ENCODE results near the gene MBLAC2. TPM values are rescaled to one million over a fixed set of nuclear protein-coding genes. Genes with fewer than 3 reads are reported as not detected.

The MBLAC2 gene
- total and polyA plus RNA-seq, 2 donors (not counting 1 experiment from before 2014, with no cell fraction given): 3.0 to 4.0 TPM

GRCh38 chr5:90424245-90424644 is 50.3 kb downstream of the MBLAC2 start:
- Histone ChIP-seq H3K9ac (ENCODE audit: insufficient read depth, low read length) (no peak overlapping the region), H3K79me2 (ENCODE audit: control insufficient read depth, insufficient read depth, low read length) (no peaks in the 10 kb centered on the region), H3K4me2 (ENCODE audit: extremely low read depth, insufficient read depth, low read length) (no peak overlapping the region), H2AFZ (ENCODE audit: low read length) (no peak overlapping the region), H3K9me3 (ENCODE audit: control insufficient read depth, insufficient read depth, low read depth, low read length) (no peaks in the 10 kb centered on the region), H3K27ac (ENCODE audit: insufficient read depth, low read length) (no peak overlapping the region), H3K4me1 (ENCODE audit: control insufficient read depth, extremely low read depth, insufficient read depth, low read length) (no peaks in the 10 kb centered on the region), H3K36me3 (ENCODE audit: control insufficient read depth, insufficient read depth, low read length) (no peaks in the 10 kb centered on the region), H4K20me1 (ENCODE audit: control insufficient read depth, extremely low read depth, insufficient read depth, low read length) (no peaks in the 10 kb centered on the region), H3K27me3 (ENCODE audit: control insufficient read depth, insufficient read depth, low read length) (no peaks in the 10 kb centered on the region), H3K4me3 (replicated peaks in 1 of 4; ENCODE audit: control extremely low read depth in 1 of 4, insufficient read depth in 1 of 4, low read depth in 3 of 4, low read length in 4 of 4) (no peak overlapping the region)
- TF ChIP-seq EZH2 (IDR thresholded peaks at IDR 0.05; ENCODE audit: low read length, missing control alignments): no peak
- DNase-seq (ENCODE audit: low read depth in 2 of 2): no peak

- H3K4me3 ChIP-seq (replicated peaks in 1 of 4; ENCODE audit: control extremely low read depth in 1 of 4, insufficient read depth in 1 of 4, low read depth in 3 of 4, low read length in 4 of 4): no peak overlapping the region
- no peaks in the 10 kb centered on the region for H3K36me3 ChIP-seq (ENCODE audit: control insufficient read depth, insufficient read depth, low read length)
- no peak overlapping the region for H3K27ac ChIP-seq (ENCODE audit: insufficient read depth, low read length)
- TF ChIP-seq EZH2 (IDR thresholded peaks at IDR 0.05; ENCODE audit: low read length, missing control alignments): no peak
- TF ChIP-seq CTCF (conservative IDR thresholded peaks at IDR 0.05 in 1 of 2, IDR thresholded peaks at IDR 0.05 in 1 of 2; ENCODE audit: low read depth in 1 of 2, low read length in 2 of 2): no peak
- no peak overlapping the region for H3K4me2 ChIP-seq (ENCODE audit: extremely low read depth, insufficient read depth, low read length)
- no peaks in the 10 kb centered on the region for H3K27me3 ChIP-seq (ENCODE audit: control insufficient read depth, insufficient read depth, low read length)
- H3K79me2 ChIP-seq (ENCODE audit: control insufficient read depth, insufficient read depth, low read length): no peaks in the 10 kb centered on the region
- H3K9me3 ChIP-seq (ENCODE audit: control insufficient read depth, insufficient read depth, low read depth, low read length): no peaks in the 10 kb centered on the region
- no peak overlapping the region for H3K9ac ChIP-seq (ENCODE audit: insufficient read depth, low read length)
- no peaks in the 10 kb centered on the region for H4K20me1 ChIP-seq (ENCODE audit: control insufficient read depth, extremely low read depth, insufficient read depth, low read length)
- H3K4me1 ChIP-seq (ENCODE audit: control insufficient read depth, extremely low read depth, insufficient read depth, low read length): no peaks in the 10 kb centered on the region
- H2AFZ ChIP-seq (ENCODE audit: low read length): no peak overlapping the region
- DNase-seq (ENCODE audit: low read depth in 2 of 2): peak in 1 of 2 donors; percentile 12
Measured at GRCh38 chr5:90421136-90421535, 53.4 kb downstream of the MBLAC2 start.

- DNase-seq (ENCODE audit: low read depth in 2 of 2): no peak
- H3K9ac ChIP-seq (ENCODE audit: insufficient read depth, low read length): no peak overlapping the region
- H4K20me1 ChIP-seq (ENCODE audit: control insufficient read depth, extremely low read depth, insufficient read depth, low read length): no peaks in the 10 kb centered on the region
- no peaks in the 10 kb centered on the region for H3K9me3 ChIP-seq (ENCODE audit: control insufficient read depth, insufficient read depth, low read depth, low read length)
- no peaks in the 10 kb centered on the region for H3K79me2 ChIP-seq (ENCODE audit: control insufficient read depth, insufficient read depth, low read length)
- H3K4me1 ChIP-seq (ENCODE audit: control insufficient read depth, extremely low read depth, insufficient read depth, low read length): no peaks in the 10 kb centered on the region
- no peak overlapping the region for H3K4me2 ChIP-seq (ENCODE audit: extremely low read depth, insufficient read depth, low read length)
- H3K27ac ChIP-seq (ENCODE audit: insufficient read depth, low read length): no peak overlapping the region
- TF ChIP-seq EZH2 (IDR thresholded peaks at IDR 0.05; ENCODE audit: low read length, missing control alignments) (no peak), CTCF (conservative IDR thresholded peaks at IDR 0.05 in 1 of 2, IDR thresholded peaks at IDR 0.05 in 1 of 2; ENCODE audit: low read depth in 1 of 2, low read length in 2 of 2) (no peak)
- no peak overlapping the region for H2AFZ ChIP-seq (ENCODE audit: low read length)
- H3K4me3 ChIP-seq (replicated peaks in 1 of 4; ENCODE audit: control extremely low read depth in 1 of 4, insufficient read depth in 1 of 4, low read depth in 3 of 4, low read length in 4 of 4): no peak overlapping the region
- no peaks in the 10 kb centered on the region for H3K36me3 ChIP-seq (ENCODE audit: control insufficient read depth, insufficient read depth, low read length)
- no peaks in the 10 kb centered on the region for H3K27me3 ChIP-seq (ENCODE audit: control insufficient read depth, insufficient read depth, low read length)
Measured at GRCh38 chr5:90418214-90418613, 56.4 kb downstream of the MBLAC2 start.
